ENCODE measurements around the gene RFESD.

The RFESD gene

GRCh38 chr5:95619514-95620029, 27.0 kb upstream of the RFESD start:
- peak overlapping the region; percentile 3 for H3K18ac ChIP-seq (ENCODE audit: low read length)
- H3K9me3 ChIP-seq (replicated peaks in 1 of 2; ENCODE audit: control insufficient read depth in 2 of 2, insufficient read depth in 1 of 2, low read depth in 1 of 2, low read length in 2 of 2) = peaks cover 0 to 8% of the 10 kb centered on the region in 2 donors
- H2AFZ ChIP-seq (ENCODE audit: low read length) = peak overlapping the region; percentile 100
- peak overlapping the region; percentile 44 for H3K23ac ChIP-seq (ENCODE audit: low read depth, low read length, poor library complexity)
- no peak overlapping the region for H2BK120ac ChIP-seq (ENCODE audit: low read depth, low read length)
- H3K4me3 ChIP-seq (ENCODE audit: low read length in 2 of 2) = peak overlapping the region; percentile 48 to 82
- H3K4me1 ChIP-seq (ENCODE audit: control insufficient read depth in 2 of 2, insufficient read depth in 1 of 2, low read depth in 1 of 2, low read length in 2 of 2) = peaks cover 4 to 7% of the 10 kb centered on the region in 2 donors
- H2BK5ac ChIP-seq (ENCODE audit: low read length) = no peak overlapping the region
- H3K36me3 ChIP-seq (replicated peaks in 1 of 2; ENCODE audit: control insufficient read depth in 2 of 2, insufficient read depth in 2 of 2, low read length in 2 of 2) = no peaks in the 10 kb centered on the region
- H2AK5ac ChIP-seq (ENCODE audit: low read depth, low read length) = no peak overlapping the region
- H4K8ac ChIP-seq (ENCODE audit: low read depth, low read length) = no peak overlapping the region
- H3K9ac ChIP-seq (ENCODE audit: low read depth, low read length, poor library complexity) = peak overlapping the region; percentile 27
- H4K91ac ChIP-seq (ENCODE audit: low read depth, low read length, poor library complexity) = no peak overlapping the region
- no peak overlapping the region for H2BK12ac ChIP-seq (ENCODE audit: low read length)
- no peak overlapping the region for H3K14ac ChIP-seq (ENCODE audit: low read length)
- H3K79me1 ChIP-seq (ENCODE audit: low read depth, low read length) = no peaks in the 10 kb centered on the region
- H3K4me2 ChIP-seq (ENCODE audit: insufficient read depth, low read length, poor library complexity, severe bottlenecking) = peak overlapping the region; percentile 98
- no peak overlapping the region for H3K27ac ChIP-seq (replicated peaks; ENCODE audit: low read length)
- H3K4ac ChIP-seq (ENCODE audit: low read length) = no peak overlapping the region
- peaks cover 13 to 78% (median 42%) of the 10 kb centered on the region in 3 experiments for H3K27me3 ChIP-seq (ENCODE audit: control insufficient read depth in 3 of 3, insufficient read depth in 3 of 3, low read depth in 1 of 3, low read length in 3 of 3)
- no peak for DNase-seq (ENCODE audit: low spot score)
- H2BK15ac ChIP-seq (ENCODE audit: low read length) = peak overlapping the region; percentile 65
- WGBS, 2 donors (ENCODE audit: extremely low coverage in 2 of 2, insufficient read length in 2 of 2, insufficient replicate concordance in 1 of 2) = no CpG with 5 or more reads among the region's 19 CpGs

- Histone ChIP-seq H2BK12ac (ENCODE audit: low read length) (peak within 1 kb of the TSS; percentile 66), H3K4me2 (ENCODE audit: insufficient read depth, low read length, poor library complexity, severe bottlenecking) (peak within 1 kb of the TSS; percentile 98), H2BK5ac (ENCODE audit: low read length) (peak within 1 kb of the TSS; percentile 27), H3K4me3 (ENCODE audit: low read length in 2 of 2) (peak within 1 kb of the TSS; percentile 48 to 82), H2AK5ac (ENCODE audit: low read depth, low read length) (no peak within 1 kb of the TSS), H4K8ac (ENCODE audit: low read depth, low read length) (no peak within 1 kb of the TSS), H3K9me3 (replicated peaks in 1 of 2; ENCODE audit: control insufficient read depth in 2 of 2, insufficient read depth in 1 of 2, low read depth in 1 of 2, low read length in 2 of 2) (peaks cover 0 to 8% of the 10 kb centered on the region in 2 donors), H3K23ac (ENCODE audit: low read depth, low read length, poor library complexity) (peak within 1 kb of the TSS; percentile 44), H3K79me1 (ENCODE audit: low read depth, low read length) (no peaks in the 10 kb centered on the region), H3K36me3 (replicated peaks in 1 of 2; ENCODE audit: control insufficient read depth in 2 of 2, insufficient read depth in 2 of 2, low read length in 2 of 2) (no peaks in the 10 kb centered on the region), H2AFZ (ENCODE audit: low read length) (peak within 1 kb of the TSS; percentile 100), H3K27me3 (ENCODE audit: control insufficient read depth in 3 of 3, insufficient read depth in 3 of 3, low read depth in 1 of 3, low read length in 3 of 3) (peaks cover 13 to 84% (median 42%) of the 10 kb centered on the region in 3 experiments), H3K18ac (ENCODE audit: low read length) (peak within 1 kb of the TSS; percentile 96), H3K14ac (ENCODE audit: low read length) (peak within 1 kb of the TSS; percentile 91), H3K4me1 (ENCODE audit: control insufficient read depth in 2 of 2, insufficient read depth in 1 of 2, low read depth in 1 of 2, low read length in 2 of 2) (peaks cover 4 to 7% of the 10 kb centered on the region in 2 donors), H4K91ac (ENCODE audit: low read depth, low read length, poor library complexity) (peak within 1 kb of the TSS; percentile 54), H2BK15ac (ENCODE audit: low read length) (peak within 1 kb of the TSS; percentile 92), H3K27ac (replicated peaks; ENCODE audit: low read length) (no peak within 1 kb of the TSS), H3K4ac (ENCODE audit: low read length) (peak within 1 kb of the TSS; percentile 61), H3K9ac (ENCODE audit: low read depth, low read length, poor library complexity) (peak within 1 kb of the TSS; percentile 90), H2BK120ac (ENCODE audit: low read depth, low read length) (peak within 1 kb of the TSS; percentile 83)
- DNase-seq (ENCODE audit: low spot score) = peak; percentile 30
- no CpG with 5 or more reads among the region's 85 CpGs for WGBS, 2 donors (ENCODE audit: extremely low coverage in 2 of 2, insufficient read length in 2 of 2, insufficient replicate concordance in 1 of 2)
Measured at GRCh38 chr5:95620030-95620869, 26.3 kb upstream of the RFESD start, which contains the start of gene GPR150. GPR150 (plus strand) TSS chr5:95620087; CDS start chr5:95620276, 189 bp downstream.

- peak; percentile 36 for DNase-seq (ENCODE audit: low spot score)
- WGBS, 2 donors (ENCODE audit: extremely low coverage in 2 of 2, insufficient read length in 2 of 2, insufficient replicate concordance in 1 of 2) = no CpG with 5 or more reads among the region's 92 CpGs
- peak overlapping the region; percentile 98 for H3K4me2 ChIP-seq (ENCODE audit: insufficient read depth, low read length, poor library complexity, severe bottlenecking)
- peaks cover 13 to 91% (median 42%) of the 10 kb centered on the region in 3 experiments for H3K27me3 ChIP-seq (ENCODE audit: control insufficient read depth in 3 of 3, insufficient read depth in 3 of 3, low read depth in 1 of 3, low read length in 3 of 3)
- H4K8ac ChIP-seq (ENCODE audit: low read depth, low read length) = no peak overlapping the region
- peak overlapping the region; percentile 66 for H2BK12ac ChIP-seq (ENCODE audit: low read length)
- H2BK5ac ChIP-seq (ENCODE audit: low read length) = peak overlapping the region; percentile 27
- peak overlapping the region; percentile 96 for H3K18ac ChIP-seq (ENCODE audit: low read length)
- peak overlapping the region; percentile 54 for H4K91ac ChIP-seq (ENCODE audit: low read depth, low read length, poor library complexity)
- peak overlapping the region; percentile 48 to 82 for H3K4me3 ChIP-seq (ENCODE audit: low read length in 2 of 2)
- H3K4ac ChIP-seq (ENCODE audit: low read length) = peak overlapping the region; percentile 61
- peak overlapping the region; percentile 91 for H3K14ac ChIP-seq (ENCODE audit: low read length)
- H3K23ac ChIP-seq (ENCODE audit: low read depth, low read length, poor library complexity) = no peak overlapping the region
- peaks cover 4 to 7% of the 10 kb centered on the region in 2 donors for H3K4me1 ChIP-seq (ENCODE audit: control insufficient read depth in 2 of 2, insufficient read depth in 1 of 2, low read depth in 1 of 2, low read length in 2 of 2)
- H2BK15ac ChIP-seq (ENCODE audit: low read length) = peak overlapping the region; percentile 92
- H3K9me3 ChIP-seq (replicated peaks in 1 of 2; ENCODE audit: control insufficient read depth in 2 of 2, insufficient read depth in 1 of 2, low read depth in 1 of 2, low read length in 2 of 2) = peaks cover 0 to 8% of the 10 kb centered on the region in 2 donors
- H2BK120ac ChIP-seq (ENCODE audit: low read depth, low read length) = peak overlapping the region; percentile 83
- no peak overlapping the region for H3K27ac ChIP-seq (replicated peaks; ENCODE audit: low read length)
- peak overlapping the region; percentile 90 for H3K9ac ChIP-seq (ENCODE audit: low read depth, low read length, poor library complexity)
- no peak overlapping the region for H2AK5ac ChIP-seq (ENCODE audit: low read depth, low read length)
- peak overlapping the region; percentile 100 for H2AFZ ChIP-seq (ENCODE audit: low read length)
- H3K36me3 ChIP-seq (replicated peaks in 1 of 2; ENCODE audit: control insufficient read depth in 2 of 2, insufficient read depth in 2 of 2, low read length in 2 of 2) = no peaks in the 10 kb centered on the region
- H3K79me1 ChIP-seq (ENCODE audit: low read depth, low read length) = no peaks in the 10 kb centered on the region
Measured at GRCh38 chr5:95620870-95621838, 25.4 kb upstream of the RFESD start.

All from neuronal stem cell (in vitro differentiated cells).